Measurements from ENCODE around the gene NLE1. TPM values are rescaled to one million over a fixed set of nuclear protein-coding genes. Genes with fewer than 3 reads are reported as not detected.
"Not testable (repeated sequence)": the region's sequence is repeated elsewhere in the genome, so short reads cannot be mapped to it uniquely, and the experiment has no call there.

Gene NLE1
- total RNA-seq, 2 donors from 2014 or later, result 9.1 to 18.5 TPM

DNA sequence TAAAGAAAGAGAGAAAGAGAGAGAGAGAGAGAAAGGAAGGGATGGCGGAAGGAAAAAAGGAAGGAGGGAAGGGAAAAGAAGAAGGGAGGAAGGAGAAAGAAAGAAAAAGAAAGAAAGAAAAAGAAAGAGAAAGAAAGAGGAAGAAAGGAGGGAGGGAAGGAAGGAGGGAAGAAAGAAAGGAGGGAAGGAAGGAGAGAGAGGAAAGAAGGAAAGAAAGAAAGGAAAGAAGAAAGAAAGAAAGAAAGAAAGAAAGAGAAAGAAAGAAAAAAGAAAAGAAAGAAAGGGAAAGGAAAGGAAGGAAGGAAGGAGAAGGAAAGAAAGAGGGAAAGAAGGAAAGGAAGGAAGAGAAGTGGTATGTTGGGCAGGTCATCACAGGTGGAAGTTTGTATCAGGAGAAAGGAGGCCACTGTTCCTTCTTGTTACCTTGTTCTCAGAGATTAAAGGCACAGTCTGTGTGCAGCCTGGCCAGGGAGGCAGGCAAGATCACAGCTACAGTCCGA, 32.8 kb upstream of the NLE1 start:
- Histone ChIP-seq H3K9me3 (no peaks in the 10 kb centered on the region), H3K27ac (no peak overlapping the region), H3K9ac (ENCODE audit: low read depth in 2 of 2, low read length in 2 of 2) (no peak overlapping the region), H3K4me3 (no peak overlapping the region), H3K36me3 (no peaks in the 10 kb centered on the region), H3K27me3 (no peaks in the 10 kb centered on the region), H3K4me1 (no peaks in the 10 kb centered on the region)
- no peak for DNase-seq
- TF ChIP-seq CTCF (IDR thresholded peaks at IDR 0.05), result no peak
- intact Hi-C loops (cut with DNase I), result loop anchor here (10.0 kb wide), 1 partner anchor 360 kb away; the partner anchor contains the start of gene SLFN12L

DNA sequence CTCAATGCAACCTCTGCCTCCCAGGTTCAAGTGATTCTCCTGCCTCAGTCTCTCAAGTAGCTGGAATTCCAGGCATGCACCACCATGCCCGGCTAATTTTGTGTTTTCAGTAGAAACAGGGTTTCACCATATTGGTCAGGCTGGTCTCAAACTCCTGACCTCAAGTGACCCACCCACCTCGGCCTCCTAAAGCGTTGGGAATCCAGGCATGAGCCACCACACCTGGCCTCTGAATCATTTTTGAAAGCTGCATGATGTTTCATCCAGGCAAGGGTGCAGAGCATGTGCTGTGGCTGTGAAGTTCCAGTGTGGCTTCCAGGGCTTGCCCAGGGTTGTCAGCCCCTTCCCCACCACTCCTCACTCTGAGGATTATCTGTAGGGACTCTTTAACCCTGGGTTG, 30.2 kb upstream of the NLE1 start:
- H3K36me3 ChIP-seq; H3K9me3 ChIP-seq; H3K27ac ChIP-seq; DNase-seq; H3K4me1 ChIP-seq; H3K4me3 ChIP-seq; H3K27me3 ChIP-seq; H3K9ac ChIP-seq (ENCODE audit: low read depth in 2 of 2, low read length in 2 of 2): not testable (repeated sequence)
- intact Hi-C loops (cut with DNase I), result loop anchor here (10.0 kb wide), 1 partner anchor 362 kb away; the partner anchor contains the start of gene SLFN12L

DNA sequence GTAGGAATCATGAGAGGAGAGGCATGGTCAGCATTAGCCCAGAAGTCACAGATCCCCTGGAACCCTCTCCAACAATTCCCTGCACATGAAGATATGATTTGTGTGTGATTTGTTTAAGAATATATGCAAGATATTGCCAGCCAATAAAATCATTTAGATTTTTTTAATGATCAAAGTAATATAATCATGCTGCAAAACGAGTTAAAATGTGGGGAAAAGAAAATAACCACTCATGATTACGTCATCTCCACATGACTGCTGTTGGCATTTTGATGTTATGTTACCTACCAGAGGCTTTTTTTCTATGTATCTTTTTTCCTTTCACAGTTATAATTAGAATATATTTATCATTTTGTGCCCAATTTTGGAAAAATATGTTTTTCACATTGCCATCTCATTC, 29.7 kb upstream of the NLE1 start:
- no peak for TF ChIP-seq CTCF (IDR thresholded peaks at IDR 0.05)
- Histone ChIP-seq H3K4me3 (no peak overlapping the region), H3K9ac (ENCODE audit: low read depth in 2 of 2, low read length in 2 of 2) (no peak overlapping the region), H3K4me1 (no peaks in the 10 kb centered on the region), H3K27me3 (no peaks in the 10 kb centered on the region), H3K27ac (no peak overlapping the region), H3K9me3 (no peaks in the 10 kb centered on the region), H3K36me3 (no peaks in the 10 kb centered on the region)
- intact Hi-C loops (cut with DNase I), result loop anchor here (10.0 kb wide), 1 partner anchor 363 kb away; the partner anchor contains the start of gene SLFN12L
- DNase-seq, result no peak

DNA sequence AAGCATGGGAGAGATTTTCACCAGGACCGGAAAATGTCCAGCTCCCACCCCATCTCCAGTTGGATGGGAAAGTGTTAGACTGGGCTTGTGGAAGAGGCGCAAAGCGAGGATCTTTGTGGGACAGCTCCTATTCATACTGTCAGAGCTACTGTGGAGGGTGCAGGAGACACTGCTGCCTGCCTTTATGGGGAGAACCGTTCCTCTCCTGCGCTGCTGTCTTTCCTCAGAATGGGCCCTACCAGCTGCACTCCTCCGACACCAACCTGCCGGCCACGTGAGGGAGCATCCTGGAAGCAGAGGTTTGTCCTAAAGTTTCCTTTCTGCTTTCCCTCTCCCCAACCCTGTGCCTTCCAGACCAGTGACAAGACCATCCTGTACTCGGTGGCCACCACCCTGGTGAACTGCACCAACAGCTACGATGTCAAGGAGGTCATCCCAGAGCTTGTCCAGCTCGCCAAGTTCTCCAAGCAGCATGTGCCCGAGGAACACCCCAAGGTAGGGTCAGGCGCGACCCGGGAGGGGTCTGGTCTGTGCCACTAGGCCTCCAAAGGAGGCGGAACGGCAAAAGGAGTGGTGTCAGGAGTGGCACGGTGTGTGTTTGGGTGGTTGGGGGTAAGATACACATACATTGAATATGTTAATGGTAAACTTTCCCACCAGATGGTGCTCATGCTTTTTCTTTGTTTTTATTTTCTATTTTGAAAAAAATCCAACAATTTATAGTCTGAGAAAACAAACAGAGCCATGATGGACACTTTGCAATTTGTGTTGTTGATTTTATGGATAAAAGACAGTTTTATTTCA, 29.1 kb upstream of the NLE1 start:
- H3K9me3 ChIP-seq, result no peaks in the 10 kb centered on the region
- no peak for DNase-seq

GRCh38 chr17:35169835-35170363, 27.8 kb upstream of the NLE1 start:
- H3K4me3 ChIP-seq, result no peak overlapping the region

More for the DNA sequence above, 29.1 kb upstream of the NLE1 start:
- no peak overlapping the region for H3K27ac ChIP-seq
- intact Hi-C loops (cut with DNase I), result loop anchor here (10.0 kb wide), 1 partner anchor 364 kb away; the partner anchor contains the start of gene SLFN12L
- no peak overlapping the region for H3K9ac ChIP-seq (ENCODE audit: low read depth in 2 of 2, low read length in 2 of 2)
- H3K4me3 ChIP-seq, result no peak overlapping the region
- TF ChIP-seq CTCF (IDR thresholded peaks at IDR 0.05), result peak; percentile 19
- H3K27me3 ChIP-seq, result no peaks in the 10 kb centered on the region
- H3K4me1 ChIP-seq, result no peaks in the 10 kb centered on the region
- H3K36me3 ChIP-seq, result no peaks in the 10 kb centered on the region

More at GRCh38 chr17:35169835-35170363, 27.8 kb upstream of the NLE1 start:
- H3K27me3 ChIP-seq, result no peaks in the 10 kb centered on the region
- H3K27ac ChIP-seq, result no peak overlapping the region
- H3K9ac ChIP-seq (ENCODE audit: low read depth in 2 of 2, low read length in 2 of 2), result no peak overlapping the region
- no peaks in the 10 kb centered on the region for H3K36me3 ChIP-seq
- no peaks in the 10 kb centered on the region for H3K9me3 ChIP-seq
- intact Hi-C loops (cut with DNase I), result loop anchor here (10.0 kb wide), 1 partner anchor 365 kb away; the partner anchor contains the start of gene SLFN12L
- no peak for TF ChIP-seq CTCF (IDR thresholded peaks at IDR 0.05)
- DNase-seq, result no peak
- no peaks in the 10 kb centered on the region for H3K4me1 ChIP-seq

Data from colonic mucosa (tissue), 4 donors.